OCI-M2 (cell line): Measurements from ENCODE around the gene NUP85.
"Not testable (repeated sequence)": the region's sequence is repeated elsewhere in the genome, so short reads cannot be mapped to it uniquely, and the experiment has no call there.

Source experiments
- DNase-seq: peaks from one replicate; lab custom pipeline; 2025; ENCODE audit not compliant: unreplicated experiment; lab: John Stamatoyannopoulos, UW

Gene NUP85, protein sequence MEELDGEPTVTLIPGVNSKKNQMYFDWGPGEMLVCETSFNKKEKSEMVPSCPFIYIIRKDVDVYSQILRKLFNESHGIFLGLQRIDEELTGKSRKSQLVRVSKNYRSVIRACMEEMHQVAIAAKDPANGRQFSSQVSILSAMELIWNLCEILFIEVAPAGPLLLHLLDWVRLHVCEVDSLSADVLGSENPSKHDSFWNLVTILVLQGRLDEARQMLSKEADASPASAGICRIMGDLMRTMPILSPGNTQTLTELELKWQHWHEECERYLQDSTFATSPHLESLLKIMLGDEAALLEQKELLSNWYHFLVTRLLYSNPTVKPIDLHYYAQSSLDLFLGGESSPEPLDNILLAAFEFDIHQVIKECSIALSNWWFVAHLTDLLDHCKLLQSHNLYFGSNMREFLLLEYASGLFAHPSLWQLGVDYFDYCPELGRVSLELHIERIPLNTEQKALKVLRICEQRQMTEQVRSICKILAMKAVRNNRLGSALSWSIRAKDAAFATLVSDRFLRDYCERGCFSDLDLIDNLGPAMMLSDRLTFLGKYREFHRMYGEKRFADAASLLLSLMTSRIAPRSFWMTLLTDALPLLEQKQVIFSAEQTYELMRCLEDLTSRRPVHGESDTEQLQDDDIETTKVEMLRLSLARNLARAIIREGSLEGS

GRCh38 chr17:75205037-75205792 is at the start of gene NUP85:
TSS of gene NUP85 (plus strand) at chr17:75205679. CDS start at chr17:75205762, 83 bp downstream.
- peak; percentile 79 for DNase-seq

GRCh38 chr17:75158480-75158879 is 47.0 kb upstream of the NUP85 start:
- DNase-seq: not testable (repeated sequence)

DNA sequence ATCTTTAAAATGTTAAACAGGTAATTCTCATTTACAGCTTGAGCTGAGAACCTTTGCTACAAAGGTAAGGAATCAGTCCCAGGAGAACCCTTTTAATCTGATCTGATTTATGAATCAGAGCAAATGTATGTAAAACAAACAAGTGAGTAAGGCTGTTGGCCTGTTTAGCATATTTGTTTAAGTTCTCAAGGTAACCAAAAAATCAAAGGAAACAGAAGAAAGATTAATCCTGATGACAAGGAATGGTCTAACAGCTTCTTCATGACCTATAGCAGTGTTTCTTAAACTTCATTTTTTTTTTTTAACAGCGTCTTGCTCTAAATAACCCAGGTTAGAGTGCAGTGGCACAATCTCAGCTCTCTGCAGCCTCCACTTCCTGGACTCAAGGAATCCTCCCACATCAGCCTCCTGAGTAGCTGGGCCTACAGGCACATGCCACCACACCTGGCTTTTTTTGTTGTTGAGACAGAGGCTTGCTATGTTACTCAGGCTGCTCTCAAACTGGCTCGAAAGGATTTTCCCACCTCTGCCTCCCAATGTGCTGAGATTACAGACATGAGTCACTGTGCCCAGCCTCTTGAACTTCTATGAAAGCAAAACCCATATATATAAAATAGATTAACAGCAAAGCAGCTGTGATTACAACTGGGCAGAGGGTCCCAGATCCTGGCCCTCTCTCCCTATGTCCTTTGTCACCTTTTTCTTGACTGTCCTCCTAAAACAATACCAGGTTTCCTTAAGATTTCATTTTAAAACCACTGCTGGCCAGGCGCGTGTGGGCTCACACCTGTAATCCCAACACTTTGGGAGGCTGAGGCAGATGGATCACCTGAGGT is 46.1 kb upstream of the NUP85 start:
- no peak for DNase-seq

DNA sequence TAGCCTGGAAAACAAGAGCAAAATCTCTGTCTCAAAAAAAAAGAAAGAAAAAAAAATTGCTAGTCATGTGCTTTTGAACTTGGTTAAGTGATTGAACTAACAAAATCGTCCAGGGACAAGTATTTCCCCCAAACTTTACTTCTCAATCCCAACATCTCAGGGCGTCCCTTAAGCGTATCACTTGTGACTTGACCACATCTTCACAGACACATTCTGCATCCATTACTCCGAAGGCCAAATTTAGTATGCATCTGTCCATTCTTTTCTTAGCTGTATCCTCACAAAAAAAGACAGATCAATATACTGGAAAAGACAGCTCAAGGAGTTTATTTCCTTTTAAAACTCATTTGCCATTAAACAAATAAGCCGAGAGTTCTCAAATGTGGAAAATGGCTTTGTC is 45.3 kb upstream of the NUP85 start:
- DNase-seq: no peak

DNA sequence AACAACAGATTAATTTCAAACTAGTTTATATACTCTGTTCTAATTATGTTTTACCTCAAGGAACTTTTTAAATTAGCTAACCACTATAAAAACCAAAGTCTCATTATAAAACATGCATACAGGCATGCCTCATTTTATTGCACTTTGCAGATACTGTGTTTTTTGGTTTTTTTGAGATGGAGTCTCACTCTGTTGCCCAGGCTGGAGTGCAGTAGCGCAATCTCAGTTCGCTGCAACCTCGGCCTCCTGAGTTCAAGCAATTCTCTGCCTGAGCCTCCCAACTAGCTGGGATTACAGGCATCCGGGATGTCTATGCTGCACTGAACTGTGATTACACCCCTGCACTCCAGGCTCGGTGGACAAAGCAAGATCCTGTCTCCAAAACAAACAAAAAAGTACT is 42.4 kb upstream of the NUP85 start:
- no peak for DNase-seq

DNA sequence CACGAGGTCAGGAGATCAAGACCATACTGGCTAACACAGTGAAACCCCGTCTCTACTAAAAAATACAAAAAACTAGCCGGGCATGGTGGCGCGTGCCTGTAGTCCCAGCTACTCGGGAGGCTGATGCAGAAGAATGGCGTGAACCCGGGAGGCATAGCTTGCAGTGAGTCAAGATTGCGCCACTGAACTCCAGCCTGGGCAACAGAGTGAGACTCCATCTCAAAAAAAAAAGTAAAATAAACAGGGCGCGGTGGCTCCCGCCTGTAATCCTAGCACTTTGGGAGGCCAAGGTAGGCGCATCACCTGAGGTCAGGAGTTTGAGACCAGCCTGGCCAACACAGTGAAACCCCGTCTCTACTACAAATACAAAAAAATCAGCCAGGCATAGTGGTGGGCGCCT is 40.9 kb upstream of the NUP85 start:
- DNase-seq: not testable (repeated sequence)

- DNase-seq: no peak
Observed at GRCh38 chr17:75168998-75169397, 36.5 kb upstream of the NUP85 start.

DNA sequence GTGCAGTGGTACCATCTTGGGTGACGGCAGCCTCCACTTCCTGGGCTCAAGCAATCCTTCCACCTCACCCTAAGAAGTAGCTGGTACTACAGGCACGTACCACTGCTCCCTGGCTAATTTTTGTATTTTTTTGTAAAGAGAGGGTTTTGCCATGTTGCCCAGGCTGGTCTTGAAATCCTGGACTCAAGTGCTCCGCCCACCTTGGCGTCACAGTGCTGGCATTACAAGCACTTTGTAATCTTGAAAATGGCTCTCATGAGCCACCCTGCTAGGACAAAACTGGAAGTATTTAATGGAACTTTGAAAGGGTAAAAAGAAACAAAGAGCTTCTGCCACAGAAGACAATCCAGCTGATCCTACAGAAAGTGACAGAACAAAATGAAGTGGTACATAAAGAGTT is 32.0 kb upstream of the NUP85 start:
- no peak for DNase-seq

DNA sequence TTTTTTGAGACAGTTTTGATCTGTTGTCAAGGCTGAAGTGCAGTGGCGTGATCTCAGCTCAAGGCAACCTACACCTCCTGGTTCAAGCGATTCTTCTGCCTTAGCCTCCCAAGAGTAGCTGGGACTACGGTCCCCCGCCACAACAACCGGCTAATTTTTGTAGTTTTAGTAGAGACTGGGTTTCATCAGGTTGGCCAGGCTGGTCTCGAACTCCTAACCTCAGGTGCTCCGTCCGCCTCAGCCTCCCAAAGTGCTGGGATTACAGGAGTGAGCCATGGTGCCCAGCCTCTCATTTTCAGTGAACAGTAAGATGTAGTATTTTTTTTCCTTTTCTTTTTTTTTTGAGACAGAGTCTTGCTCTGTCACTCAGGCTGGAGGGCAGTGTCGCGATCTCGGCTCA is 30.5 kb upstream of the NUP85 start:
- no peak for DNase-seq

GRCh38 chr17:75176625-75177024 is 28.9 kb upstream of the NUP85 start:
- DNase-seq: no peak

GRCh38 chr17:75178453-75178852 is 27.0 kb upstream of the NUP85 start:
- no peak for DNase-seq

DNA sequence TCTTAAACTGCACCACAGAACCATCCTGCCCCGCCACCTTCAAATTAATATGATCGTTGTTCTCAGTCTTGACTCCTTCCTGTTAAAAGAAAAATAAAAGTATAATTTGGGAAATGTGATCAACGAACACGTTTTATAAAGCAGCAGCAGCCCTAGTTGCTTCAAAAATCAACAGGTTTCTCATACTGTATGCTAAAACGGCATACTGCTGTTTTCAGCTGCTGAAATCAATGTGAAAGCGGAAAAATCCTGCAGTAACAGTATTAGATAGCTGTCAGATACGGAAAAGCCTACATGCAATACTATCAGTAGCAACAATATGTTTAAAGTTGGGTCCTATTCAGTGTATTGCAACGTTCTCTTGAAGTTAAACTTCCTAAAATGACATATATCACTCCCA is 24.4 kb upstream of the NUP85 start:
- DNase-seq: no peak

DNA sequence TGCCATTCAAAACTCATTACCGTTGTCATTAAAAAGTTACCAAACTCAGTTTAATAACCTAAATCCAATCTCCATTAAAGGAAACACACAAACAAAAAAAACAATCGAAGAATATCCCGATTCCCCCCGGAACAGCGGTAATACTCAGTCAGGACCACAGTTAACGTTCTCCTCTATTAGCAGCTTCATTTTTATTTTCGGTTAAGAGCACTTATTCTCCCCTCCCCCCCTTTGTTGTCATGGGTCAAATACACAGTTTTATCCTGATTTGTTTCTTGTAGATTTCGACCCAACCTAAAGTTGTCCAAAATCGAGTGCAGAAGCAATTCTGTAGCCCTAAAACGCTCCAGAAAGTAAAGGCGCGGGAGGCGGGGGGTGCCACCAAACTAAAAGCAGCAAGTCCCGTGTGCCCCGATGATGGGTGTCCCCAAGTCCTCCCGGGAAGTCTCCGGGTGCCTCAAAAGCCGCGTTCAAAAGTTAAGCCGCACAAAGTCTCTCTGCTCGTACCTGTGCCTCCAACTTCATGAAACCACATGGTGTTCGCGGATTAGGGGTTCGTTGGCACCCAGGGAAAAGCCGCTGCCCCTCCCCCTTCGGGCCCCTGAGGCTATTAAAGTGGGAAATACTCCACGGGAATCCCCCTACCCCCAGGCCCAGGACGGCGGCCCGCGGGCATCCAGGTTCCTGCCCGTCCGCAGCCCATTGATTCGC is 23.7 kb upstream of the NUP85 start:
- no peak for DNase-seq

DNA sequence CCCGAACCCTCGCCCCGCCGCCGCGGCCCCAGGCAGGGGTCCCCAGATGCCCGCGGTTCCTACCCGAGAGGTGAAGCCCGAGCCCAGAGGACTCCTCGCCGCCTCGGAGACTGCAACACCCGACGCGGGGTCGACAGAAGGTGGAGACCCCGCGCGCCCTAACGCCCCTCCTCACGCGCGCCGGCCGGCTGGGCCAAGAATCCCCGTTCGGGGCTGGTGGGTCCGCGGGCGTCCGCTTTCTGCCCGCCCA is 23.2 kb upstream of the NUP85 start:
- no peak for DNase-seq

DNA sequence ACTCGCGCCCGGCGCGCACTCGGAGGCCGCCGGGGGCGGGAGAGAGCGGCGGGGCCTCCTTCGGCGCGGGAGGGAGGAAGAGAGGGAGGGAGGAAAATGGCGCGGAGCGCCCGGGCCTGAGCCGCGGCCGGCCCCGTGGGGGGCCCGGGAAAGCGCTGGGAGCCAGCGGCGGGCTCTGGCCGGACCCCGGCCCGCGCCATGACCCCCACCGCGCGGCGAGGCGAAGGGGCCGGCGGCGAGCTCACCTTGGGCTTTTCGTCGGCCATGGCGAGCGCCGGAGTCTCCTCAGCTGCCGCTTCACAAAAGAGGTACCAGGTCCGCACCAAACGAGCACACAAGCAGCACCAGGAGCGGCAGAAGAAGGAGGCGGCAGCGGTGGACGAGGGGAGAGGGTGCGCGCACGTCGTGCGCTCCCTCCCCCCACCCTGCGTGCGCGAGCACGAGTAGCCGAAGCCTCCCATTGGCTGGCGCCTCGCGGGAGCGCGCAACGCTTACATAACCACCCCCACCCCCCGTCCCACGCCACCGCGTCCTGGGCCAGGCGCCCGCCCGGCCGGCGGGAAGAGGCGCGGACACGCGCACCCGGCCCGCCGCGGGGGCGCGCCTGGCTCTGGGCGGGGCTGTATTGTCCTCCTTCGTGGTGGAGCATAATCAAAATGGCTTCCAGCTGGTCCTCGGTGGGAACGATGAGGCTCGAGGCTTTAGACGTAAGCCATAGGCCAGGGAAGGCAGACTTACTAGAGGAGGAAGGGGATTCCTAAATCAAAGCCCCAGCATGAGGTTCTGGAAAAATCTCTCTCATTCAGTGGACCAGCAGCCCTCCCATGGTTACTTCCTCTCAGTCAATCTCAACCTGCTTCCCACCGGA is 22.7 kb upstream of the NUP85 start, which contains the start of gene SUMO2:
Gene SUMO2, minus strand, starts transcription at position 391 of the 868 bp plus-strand sequence. Its CDS starts 125 bp downstream, at position 266.
- DNase-seq: peak; percentile 73

GRCh38 chr17:75183999-75184884 is 21.2 kb upstream of the NUP85 start:
- DNase-seq: no peak

GRCh38 chr17:75188614-75189013 is 16.9 kb upstream of the NUP85 start:
- no peak for DNase-seq

DNA sequence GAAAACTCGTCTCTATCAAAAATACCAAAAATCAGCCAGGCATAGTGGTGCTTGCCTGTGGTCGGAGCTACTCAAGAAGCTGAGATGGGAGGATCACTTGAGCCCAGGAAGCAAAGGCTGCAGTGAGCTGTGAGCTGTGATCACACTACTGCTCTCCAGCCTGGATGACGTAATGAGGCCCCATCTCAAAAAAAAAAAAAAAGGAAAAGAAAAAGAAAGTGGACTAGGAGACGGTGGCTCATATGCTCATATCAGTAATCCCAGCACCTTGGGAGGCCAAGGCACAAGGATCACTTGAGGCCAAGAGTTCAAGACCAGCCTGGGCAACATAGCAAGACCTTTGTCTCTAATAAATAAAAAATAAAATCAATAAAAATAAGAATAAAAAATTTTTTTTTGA is 13.9 kb upstream of the NUP85 start:
- no peak for DNase-seq

GRCh38 chr17:75194879-75195278 is 10.6 kb upstream of the NUP85 start:
- DNase-seq: no peak
